Lung (tissue), 12 donors: ENCODE measurements around the gene SIRT2. TPM values are rescaled to one million over a fixed set of nuclear protein-coding genes. Genes with fewer than 3 reads are reported as not detected.
A peak's percentile ranks its signal among the peaks of the same experiment; 100 is the strongest.

ENCODE experiments used
- ATAC-seq: fragments of 200-7000 bp; cut with Tn5 transposase; one replicate; pipeline ENCODE4 v1.9.1; 2020; ENCODE audit warnings: moderate number of reproducible peaks; ENCODE audit not compliant: insufficient read depth, low FRiP score
- DNase-seq, 3 donors: peaks; one replicate each; pipeline ENCODE4 v3.0.0-alpha.2; 2013 to 2017
- H3K27ac ChIP-seq, 2 donors: one replicate each; pipeline ENCODE4 v1.5.1; 2013; ENCODE audit warnings: mild to moderate bottlenecking in 2 of 2, moderate library complexity in 2 of 2, control low read depth in 1 of 2, inconsistent platforms in 1 of 2, low read depth in 1 of 2, low read length in 1 of 2
- H3K27me3 ChIP-seq, 3 donors: one replicate each; pipeline ENCODE4 v1.5.1; 2013; ENCODE audit warnings: low read length in 2 of 3; ENCODE audit not compliant: control insufficient read depth in 3 of 3, insufficient read depth in 3 of 3
- H3K36me3 ChIP-seq, 4 donors: one replicate each; pipeline ENCODE4 v1.5.1; 2013; ENCODE audit warnings: low read length in 4 of 4, mild to moderate bottlenecking in 1 of 4, moderate library complexity in 1 of 4; ENCODE audit not compliant: control insufficient read depth in 4 of 4, insufficient read depth in 4 of 4
- H3K4me1 ChIP-seq, 5 donors: one replicate each; pipeline ENCODE4 v1.5.1; 2013; ENCODE audit warnings: low read length in 5 of 5, mild to moderate bottlenecking in 2 of 5, moderate library complexity in 1 of 5; ENCODE audit not compliant: control insufficient read depth in 5 of 5, insufficient read depth in 5 of 5
- H3K4me3 ChIP-seq: one replicate; pipeline ENCODE4 v1.5.1; 2013; ENCODE audit warnings: mild to moderate bottlenecking, control low read depth, moderate library complexity
- H3K9ac ChIP-seq, 2 donors: one replicate each; pipeline ENCODE4 v1.5.1; 2013; ENCODE audit warnings: low read length in 2 of 2, control low read depth in 1 of 2; ENCODE audit not compliant: insufficient read depth in 1 of 2
- H3K9me3 ChIP-seq, 4 donors: one replicate each; pipeline ENCODE4 v1.5.1; 2013; ENCODE audit warnings: low read length in 3 of 4, mild to moderate bottlenecking in 1 of 4, moderate library complexity in 1 of 4; ENCODE audit not compliant: control insufficient read depth in 4 of 4, insufficient read depth in 3 of 4
- CTCF ChIP-seq: IDR thresholded peaks from 2 replicates; pipeline ENCODE4 v1.5.1; 2012; ENCODE audit warnings: mild to moderate bottlenecking; ENCODE audit errors: control extremely low read depth, extremely low read depth
- WGBS, 2 donors: extraction: QIAGEN DNeasy Blood & Tissue Kit; methylation state at CpG; one replicate each; pipeline ENCODE4 v1.1.7; 2013; 5-methylcytosine and 5-hydroxymethylcytosine counted together
- polyA plus RNA-seq, 2 donors: library from polyadenylated mRNA; stranded (reverse); fragments of 200-250 nt; gene quantifications; one replicate each; pipeline ENCODE4 v1.2.1, GENCODE V29; 2013
- total RNA-seq, 2 donors: library from RNA; depleted of rRNA in 1 of 2; stranded (reverse); fragments of >200 nt in 1 of 2; gene quantifications; one replicate each; pipeline ENCODE4 v1.2.1, GENCODE V29; 2014 to 2021
- donor health status: control.
- donor health status: control.
- donor health status: Bipolar disorder and iron deficiency.
- donor health status: healthy.
- donor health status: DM: yes; HTN: yes; CAD: no.

SIRT2 gene
- total and polyA plus RNA-seq, 4 donors: 35.5 to 54.8 (median 48.5) TPM

GRCh38 chr19:38849147-38849859, 50.1 kb downstream of the SIRT2 start:
- ATAC-seq (peak; percentile 39), DNase-seq (peak; percentile 98 to 99 (median 98))
- H3K4me3 ChIP-seq: peak overlapping the region; percentile 85
- peak overlapping the region; percentile 99 to 100 for H3K27ac ChIP-seq
- 0% methylated on average over 52 to 76 of the region's 76 CpGs for WGBS, 2 donors
- H3K9me3 ChIP-seq: no peaks in the 10 kb centered on the region
- H3K9ac ChIP-seq: peak overlapping the region; percentile 72 to 76
- TF ChIP-seq CTCF: no peak
- no peaks in the 10 kb centered on the region for H3K27me3 ChIP-seq
- H3K4me1 ChIP-seq: peaks cover 4 to 33% (median 9%) of the 10 kb centered on the region in 5 donors
- peaks cover 26 to 31% (median 28%) of the 10 kb centered on the region in 4 donors for H3K36me3 ChIP-seq

DNA sequence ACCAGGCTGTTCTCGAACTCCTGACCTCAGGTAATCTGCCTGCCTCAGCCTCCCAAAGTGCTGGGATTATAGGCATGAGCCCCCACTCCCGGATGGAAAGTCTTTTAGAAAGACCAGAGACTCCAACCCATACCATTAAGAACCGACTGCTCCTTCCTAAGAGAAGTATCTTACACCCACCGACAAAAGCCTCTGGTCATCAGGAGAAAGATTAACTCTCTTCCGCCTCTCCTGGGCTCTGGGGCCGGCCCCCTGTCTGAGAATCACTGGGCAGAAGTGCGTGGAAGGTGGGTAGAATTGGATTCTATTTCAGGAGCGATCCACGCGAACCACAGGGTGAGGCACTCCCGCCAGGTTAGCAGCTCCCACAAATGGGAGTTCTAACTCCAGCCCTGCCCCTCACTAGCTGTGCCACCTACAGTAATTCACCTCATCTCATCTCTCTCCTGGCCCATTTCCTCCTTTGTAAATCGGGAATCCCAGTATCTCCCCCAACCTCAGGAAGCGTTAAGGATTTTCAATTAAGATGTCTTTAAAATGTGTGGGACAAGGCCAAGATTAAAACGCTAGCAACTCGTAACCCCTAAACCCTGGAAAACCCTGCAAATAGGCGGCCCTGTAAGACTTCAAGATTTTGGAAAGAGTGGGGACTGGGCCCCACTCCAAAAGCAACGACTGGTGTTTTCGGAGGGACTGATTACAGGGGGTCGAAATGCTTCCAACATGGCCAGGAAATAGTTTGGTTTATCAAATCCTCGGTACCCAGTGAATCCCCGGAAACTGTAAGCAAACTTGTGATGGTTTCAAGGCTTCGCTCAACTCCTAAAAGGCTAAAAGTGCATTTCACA, 50.9 kb downstream of the SIRT2 start:
- TF ChIP-seq CTCF: no peak
- DNase-seq (peak in 1 of 3 donors; percentile 39), ATAC-seq (no peak)
- H3K9me3 ChIP-seq: no peaks in the 10 kb centered on the region
- peaks cover 30 to 39% (median 35%) of the 10 kb centered on the region in 4 donors for H3K36me3 ChIP-seq
- H3K4me1 ChIP-seq: peaks cover 4 to 33% (median 9%) of the 10 kb centered on the region in 5 donors
- H3K27ac ChIP-seq: peak overlapping the region; percentile 99 to 100
- peak overlapping the region; percentile 85 for H3K4me3 ChIP-seq
- H3K27me3 ChIP-seq: no peaks in the 10 kb centered on the region
- 22 to 37% methylated on average over 22 of the region's 22 CpGs for WGBS, 2 donors
- H3K9ac ChIP-seq: peak overlapping the region; percentile 72 to 76

- ATAC-seq: no peak
- peaks cover 48 to 61% (median 57%) of the 10 kb centered on the region in 4 donors for H3K36me3 ChIP-seq
- no peaks in the 10 kb centered on the region for H3K27me3 ChIP-seq
- no peak for TF ChIP-seq CTCF
- H3K27ac ChIP-seq: no peak overlapping the region
- H3K4me3 ChIP-seq: no peak overlapping the region
- DNase-seq: no peak
- peaks cover 4 to 22% (median 9%) of the 10 kb centered on the region in 5 donors for H3K4me1 ChIP-seq
- WGBS, 2 donors: 80 to 81% methylated on average over 2 of the region's 2 CpGs
- no peaks in the 10 kb centered on the region for H3K9me3 ChIP-seq
- H3K9ac ChIP-seq: no peak overlapping the region
Measured at GRCh38 chr19:38846097-38846496, 53.3 kb downstream of the SIRT2 start.
